CD14-positive monocyte (primary cell): ENCODE measurements around the gene ATP23. TPM values are rescaled to one million over a fixed set of nuclear protein-coding genes. Genes with fewer than 3 reads are reported as not detected.

Experiments used
- DNase-seq, 3 donors: peaks; one replicate each; pipeline ENCODE4 v3.0.0-alpha.2; 2011 to 2022
- H2AFZ ChIP-seq: 2 replicates; pipeline ENCODE4 v1.6.0; 2012; ENCODE audit warnings: mild to moderate bottlenecking, low read depth, low read length, inconsistent platforms; ENCODE audit not compliant: insufficient read depth, poor library complexity, severe bottlenecking
- H3K27ac ChIP-seq, 2 donors: 1 replicate in 1 of 2; 2 replicates in 1 of 2; pipeline ENCODE4 v1.5.1; 2012 to 2013; ENCODE audit warnings: low read length in 2 of 2, control low read depth in 1 of 2, inconsistent platforms in 1 of 2, low read depth in 1 of 2, mild to moderate bottlenecking in 1 of 2
- H3K27me3 ChIP-seq, 2 donors: one replicate each; pipeline versions ENCODE4 v1.6.0 to v1.6.1; 2011 to 2013; ENCODE audit warnings: low read length in 2 of 2; ENCODE audit not compliant: control insufficient read depth in 2 of 2, insufficient read depth in 2 of 2
- H3K36me3 ChIP-seq, 2 donors: replicated peaks in 1 of 2; 1 replicate in 1 of 2; 2 replicates in 1 of 2; pipeline versions ENCODE4 v1.5.1 to v1.6.1; 2012 to 2013; ENCODE audit warnings: low read length in 2 of 2, control low read depth in 1 of 2, inconsistent platforms in 1 of 2, mild to moderate bottlenecking in 1 of 2; ENCODE audit not compliant: insufficient read depth in 2 of 2, control insufficient read depth in 1 of 2
- H3K4me1 ChIP-seq, 2 donors: 1 replicate in 1 of 2; 2 replicates in 1 of 2; pipeline versions ENCODE4 v1.5.1 to v1.6.1; 2012 to 2013; ENCODE audit warnings: low read length in 2 of 2, control low read depth in 1 of 2, inconsistent platforms in 1 of 2, mild to moderate bottlenecking in 1 of 2, moderate library complexity in 1 of 2; ENCODE audit not compliant: insufficient read depth in 2 of 2, control insufficient read depth in 1 of 2
- H3K4me2 ChIP-seq: replicated peaks from 2 replicates; pipeline ENCODE3; 2012; ENCODE audit warnings: low read length, moderate library complexity, mild to moderate bottlenecking; ENCODE audit not compliant: poor library complexity, severe bottlenecking; ENCODE audit errors: extremely low read depth
- H3K4me3 ChIP-seq, 3 experiments: fragments of 200-600 bp in 1 of 3; sonication (generic) in 1 of 3; replicated peaks in 1 of 3; 1 replicate in 2 of 3; 2 replicates in 1 of 3; pipeline ENCODE4 v1.5.1; 2011 to 2013; ENCODE audit warnings: low read length in 3 of 3, mild to moderate bottlenecking in 3 of 3, control low read depth in 2 of 3, low read depth in 2 of 3, inconsistent platforms in 1 of 3, moderate library complexity in 1 of 3
- H3K79me2 ChIP-seq: 2 replicates; pipeline ENCODE4 v1.6.0; 2012; ENCODE audit warnings: mild to moderate bottlenecking, control low read depth, inconsistent platforms, low read length, moderate library complexity; ENCODE audit not compliant: insufficient read depth
- H3K9ac ChIP-seq: 2 replicates; pipeline ENCODE4 v1.6.0; 2017; ENCODE audit warnings: low read length, mild to moderate bottlenecking; ENCODE audit not compliant: insufficient read depth, poor library complexity, severe bottlenecking
- H3K9me3 ChIP-seq, 2 donors: replicated peaks in 1 of 2; 1 replicate in 1 of 2; 2 replicates in 1 of 2; pipeline versions ENCODE4 v1.5.1 to v1.6.1; 2012 to 2013; ENCODE audit warnings: low read length in 2 of 2, control low read depth in 1 of 2; ENCODE audit not compliant: control insufficient read depth in 1 of 2, insufficient read depth in 1 of 2
- H4K20me1 ChIP-seq: 2 replicates; pipeline ENCODE4 v1.6.0; 2012; ENCODE audit warnings: mild to moderate bottlenecking, low read length, control low read depth, moderate library complexity; ENCODE audit not compliant: insufficient read depth
- H3K27ac Mint-ChIP-seq, 7 donors: one replicate each; pipeline ENCODE4 v1.8.0; 2020; ENCODE audit warnings: mild to moderate bottlenecking in 7 of 7, mixed read lengths in 7 of 7, moderate library complexity in 6 of 7, inconsistent platforms in 2 of 7
- H3K27me3 Mint-ChIP-seq, 3 donors: one replicate each; pipeline ENCODE4 v1.8.0; 2021 to 2022; ENCODE audit warnings: low read depth in 3 of 3, mild to moderate bottlenecking in 3 of 3, mixed read lengths in 3 of 3, moderate library complexity in 3 of 3, inconsistent platforms in 1 of 3
- H3K36me3 Mint-ChIP-seq, 2 donors: one replicate each; pipeline ENCODE4 v1.8.0; 2020; ENCODE audit warnings: mixed read lengths in 2 of 2, inconsistent platforms in 1 of 2, mild to moderate bottlenecking in 1 of 2
- H3K4me1 Mint-ChIP-seq: one replicate; pipeline ENCODE4 v1.8.0; 2020; ENCODE audit warnings: mild to moderate bottlenecking, mixed read lengths
- H3K4me3 Mint-ChIP-seq, 2 donors: one replicate each; pipeline ENCODE4 v1.8.0; 2020; ENCODE audit warnings: mild to moderate bottlenecking in 2 of 2, mixed read lengths in 2 of 2, moderate library complexity in 1 of 2
- H3K9me3 Mint-ChIP-seq, 7 donors: one replicate each; pipeline ENCODE4 v1.8.0; 2020 to 2022; ENCODE audit warnings: mixed read lengths in 7 of 7, mild to moderate bottlenecking in 6 of 7, moderate library complexity in 6 of 7, inconsistent platforms in 2 of 7
- WGBS: methylation state at CpG from one replicate; pipeline ENCODE4 v1.1.5; 2013; ENCODE audit warnings: missing lambda C conversion rate; ENCODE audit not compliant: insufficient coverage; 5-methylcytosine and 5-hydroxymethylcytosine counted together
- intact Hi-C, 2 donors: fragments of 100-400 bp; cut with micrococcal nuclease; formaldehyde crosslinking; loops; one replicate each; pipeline versions ENCODE4 v1.15.0 to v1.15.1; 2023
- polyA plus RNA-seq, 3 donors: library from polyadenylated mRNA; depleted of rRNA in 1 of 3; unstranded in 2 of 3; stranded (reverse) in 1 of 3; fragments of 300-500 nt in 2 of 3; fragments of >200 nt in 1 of 3; fragmentation: Illumina TruSeq in 2 of 3; gene quantifications; 1 replicate in 2 of 3; 2 replicates in 1 of 3; pipeline ENCODE4 v1.2.3, GENCODE V29; 2012 to 2021
- TF ChIP-seq, protein P1 (sequence below): fragments of 200-600 bp; IDR thresholded peaks from one replicate; pipeline ENCODE4 v1.8.0; 2022; ENCODE audit warnings: antibody characterized with exemption, mild to moderate bottlenecking

ATP23 gene
- polyA plus RNA-seq, 3 donors = 12.4 to 27.5 (median 24.8) TPM

- H3K9me3 Mint-ChIP-seq = peaks cover 0 to 1% (median 0%) of the 10 kb centered on the region in 7 donors
- Histone ChIP-seq H4K20me1 (no peaks in the 10 kb centered on the region), H3K4me1 (peaks cover 47 to 68% of the 10 kb centered on the region in 2 donors), H3K27ac (peak overlapping the region; percentile 93 to 96), H3K9me3 (no peaks in the 10 kb centered on the region), H3K27me3 (no peaks in the 10 kb centered on the region), H2AFZ (peak overlapping the region; percentile 97), H3K36me3 (no peaks in the 10 kb centered on the region), H3K79me2 (peaks cover 54% of the 10 kb centered on the region), H3K4me3 (peak overlapping the region; percentile 72 to 88 (median 84)), H3K4me2 (peak overlapping the region; percentile 86), H3K9ac (peak overlapping the region; percentile 86)
- 84% methylated on average over 2 of the region's 2 CpGs for WGBS
- H3K27ac Mint-ChIP-seq = peak overlapping the region; percentile 98 to 99 (median 99)
- TF ChIP-seq, protein P1, sequence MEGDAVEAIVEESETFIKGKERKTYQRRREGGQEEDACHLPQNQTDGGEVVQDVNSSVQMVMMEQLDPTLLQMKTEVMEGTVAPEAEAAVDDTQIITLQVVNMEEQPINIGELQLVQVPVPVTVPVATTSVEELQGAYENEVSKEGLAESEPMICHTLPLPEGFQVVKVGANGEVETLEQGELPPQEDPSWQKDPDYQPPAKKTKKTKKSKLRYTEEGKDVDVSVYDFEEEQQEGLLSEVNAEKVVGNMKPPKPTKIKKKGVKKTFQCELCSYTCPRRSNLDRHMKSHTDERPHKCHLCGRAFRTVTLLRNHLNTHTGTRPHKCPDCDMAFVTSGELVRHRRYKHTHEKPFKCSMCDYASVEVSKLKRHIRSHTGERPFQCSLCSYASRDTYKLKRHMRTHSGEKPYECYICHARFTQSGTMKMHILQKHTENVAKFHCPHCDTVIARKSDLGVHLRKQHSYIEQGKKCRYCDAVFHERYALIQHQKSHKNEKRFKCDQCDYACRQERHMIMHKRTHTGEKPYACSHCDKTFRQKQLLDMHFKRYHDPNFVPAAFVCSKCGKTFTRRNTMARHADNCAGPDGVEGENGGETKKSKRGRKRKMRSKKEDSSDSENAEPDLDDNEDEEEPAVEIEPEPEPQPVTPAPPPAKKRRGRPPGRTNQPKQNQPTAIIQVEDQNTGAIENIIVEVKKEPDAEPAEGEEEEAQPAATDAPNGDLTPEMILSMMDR = no peak
- intact Hi-C loops = loop anchor here in 1 of 2 donors (5.0 kb wide), 1 partner anchor 93 kb away; the partner anchor contains the start of gene CTDSP2
- H3K27me3 Mint-ChIP-seq = no peaks in the 10 kb centered on the region
- no peaks in the 10 kb centered on the region for H3K36me3 Mint-ChIP-seq
- peak overlapping the region; percentile 93 to 96 for H3K4me3 Mint-ChIP-seq
- peaks cover 66% of the 10 kb centered on the region for H3K4me1 Mint-ChIP-seq
- DNase-seq = peak in 1 of 3 donors; percentile 13
Observed at GRCh38 chr12:57940052-57940914, 1.1 kb upstream of the ATP23 start.

DNA sequence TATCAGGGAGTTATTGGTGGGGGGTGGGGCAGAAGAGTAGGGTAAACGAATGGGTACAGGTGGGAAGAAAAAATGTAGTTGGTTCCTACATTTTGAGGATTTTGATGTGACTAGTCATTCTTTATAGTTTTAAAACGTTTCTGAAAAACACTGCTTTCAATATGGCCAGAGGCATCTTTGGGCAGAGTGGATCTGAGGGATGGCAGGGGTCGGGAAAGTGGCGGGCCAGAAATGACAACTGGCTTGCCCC, 527 bp upstream of the ATP23 start:
- Histone ChIP-seq H4K20me1 (no peaks in the 10 kb centered on the region), H2AFZ (peak overlapping the region; percentile 97), H3K4me3 (peak overlapping the region; percentile 72 to 88 (median 84)), H3K79me2 (peaks cover 49% of the 10 kb centered on the region), H3K4me1 (peaks cover 46 to 63% of the 10 kb centered on the region in 2 donors), H3K9ac (peak overlapping the region; percentile 86), H3K4me2 (peak overlapping the region; percentile 86), H3K36me3 (peaks cover 0 to 4% of the 10 kb centered on the region in 2 donors), H3K27ac (peak overlapping the region; percentile 93 to 96), H3K27me3 (no peaks in the 10 kb centered on the region), H3K9me3 (no peaks in the 10 kb centered on the region)
- Mint-ChIP-seq H3K27me3 (no peaks in the 10 kb centered on the region), H3K4me1 (peaks cover 63% of the 10 kb centered on the region), H3K27ac (peak overlapping the region; percentile 98 to 99 (median 99)), H3K4me3 (peak overlapping the region; percentile 93 to 96), H3K9me3 (peaks cover 0 to 1% (median 0%) of the 10 kb centered on the region in 7 donors), H3K36me3 (peaks cover 5% of the 10 kb centered on the region in 2 donors)
- intact Hi-C loops = loop anchor here in 1 of 2 donors (5.0 kb wide), 1 partner anchor 94 kb away; the partner anchor contains the start of gene CTDSP2
- TF ChIP-seq, protein P1 = no peak
- WGBS = 0% methylated on average over 3 of the region's 4 CpGs
- no peak for DNase-seq
